T-helper 17 cell (primary cell): ENCODE results near the gene C1orf50. TPM values are rescaled to one million over a fixed set of nuclear protein-coding genes. Genes with fewer than 3 reads are reported as not detected.
A peak's percentile ranks its signal among the peaks of the same experiment; 100 is the strongest.

Experiments
- ATAC-seq: fragments of 150-1000 bp; cut with Tn5 transposase; 2 replicates; pipeline ENCODE4 v1.10.0; 2021; ENCODE audit warnings: mild to moderate bottlenecking, moderate library complexity
- DNase-seq, 3 donors: peaks; one replicate each; pipeline versions ENCODE4 v3.0.0 to v3.0.0-alpha.2; 2020 to 2021
- H3K9me3 ChIP-seq: one replicate; pipeline ENCODE4 v1.7.0; 2013; ENCODE audit warnings: low read length, mild to moderate bottlenecking; ENCODE audit not compliant: control insufficient read depth, poor library complexity, severe bottlenecking
- H3K27ac Mint-ChIP-seq: one replicate; pipeline ENCODE4 v1.8.0; 2022; ENCODE audit warnings: mild to moderate bottlenecking, moderate library complexity, mixed read lengths
- H3K27me3 Mint-ChIP-seq: one replicate; pipeline ENCODE4 v1.8.0; 2022; ENCODE audit warnings: mixed read lengths
- H3K36me3 Mint-ChIP-seq: one replicate; pipeline ENCODE4 v1.8.0; 2022; ENCODE audit warnings: low read depth, mixed read lengths
- H3K4me1 Mint-ChIP-seq: one replicate; pipeline ENCODE4 v1.8.0; 2022; ENCODE audit warnings: mild to moderate bottlenecking, mixed read lengths
- H3K4me3 Mint-ChIP-seq: one replicate; pipeline ENCODE4 v1.8.0; 2022; ENCODE audit warnings: mild to moderate bottlenecking, moderate library complexity, mixed read lengths
- total RNA-seq, 4 donors: library from RNA in 2 of 4; stranded (reverse) in 2 of 4; gene quantifications; one replicate each; pipeline ENCODE4 v1.2.3 and lab custom pipeline; 2022 to 2026

C1orf50 gene
- total RNA-seq, 2 donors from 2014 or later: 14.8 to 15.5 TPM

- no peak overlapping the region for H3K4me3 Mint-ChIP-seq
- H3K27me3 Mint-ChIP-seq: no peaks in the 10 kb centered on the region
- peak overlapping the region; percentile 49 for H3K27ac Mint-ChIP-seq
- peaks cover 15% of the 10 kb centered on the region for H3K4me1 Mint-ChIP-seq
- no peak for DNase-seq
- H3K36me3 Mint-ChIP-seq: peaks cover 15% of the 10 kb centered on the region
- H3K9me3 ChIP-seq: no peaks in the 10 kb centered on the region
- peak; percentile 54 for ATAC-seq
Observed at GRCh38 chr1:42777852-42778251, 10.8 kb downstream of the C1orf50 start.

GRCh38 chr1:42779725-42780124 is 12.7 kb downstream of the C1orf50 start:
- peaks cover 15% of the 10 kb centered on the region for H3K36me3 Mint-ChIP-seq
- ATAC-seq (no peak), DNase-seq (no peak)
- no peaks in the 10 kb centered on the region for H3K9me3 ChIP-seq
- no peak overlapping the region for H3K4me3 Mint-ChIP-seq
- peaks cover 16% of the 10 kb centered on the region for H3K4me1 Mint-ChIP-seq
- H3K27me3 Mint-ChIP-seq: no peaks in the 10 kb centered on the region
- H3K27ac Mint-ChIP-seq: no peak overlapping the region

- ATAC-seq: no peak
- Mint-ChIP-seq H3K27me3 (no peaks in the 10 kb centered on the region), H3K4me1 (peaks cover 18% of the 10 kb centered on the region), H3K36me3 (peaks cover 15% of the 10 kb centered on the region), H3K27ac (no peak overlapping the region), H3K4me3 (no peak overlapping the region)
- H3K9me3 ChIP-seq: no peaks in the 10 kb centered on the region
- no peak for DNase-seq
Observed at GRCh38 chr1:42780176-42780575, 13.1 kb downstream of the C1orf50 start.

GRCh38 chr1:42783092-42783491 is 16.0 kb downstream of the C1orf50 start:
- peak overlapping the region; percentile 34 for H3K27ac Mint-ChIP-seq
- DNase-seq (no peak), ATAC-seq (no peak)
- H3K36me3 Mint-ChIP-seq: peaks cover 15% of the 10 kb centered on the region
- H3K4me1 Mint-ChIP-seq: peaks cover 25% of the 10 kb centered on the region
- no peak overlapping the region for H3K4me3 Mint-ChIP-seq
- H3K27me3 Mint-ChIP-seq: no peaks in the 10 kb centered on the region
- no peaks in the 10 kb centered on the region for H3K9me3 ChIP-seq

- DNase-seq (no peak), ATAC-seq (peak; percentile 8)
- peak overlapping the region; percentile 34 for H3K27ac Mint-ChIP-seq
- no peaks in the 10 kb centered on the region for H3K9me3 ChIP-seq
- H3K27me3 Mint-ChIP-seq: no peaks in the 10 kb centered on the region
- peak overlapping the region; percentile 89 for H3K4me3 Mint-ChIP-seq
- H3K4me1 Mint-ChIP-seq: peaks cover 22% of the 10 kb centered on the region
- H3K36me3 Mint-ChIP-seq: peaks cover 10% of the 10 kb centered on the region
Observed at GRCh38 chr1:42784547-42784945, 17.5 kb downstream of the C1orf50 start.

- peak in 2 of 3 donors; percentile 18 to 24 for DNase-seq
- Mint-ChIP-seq H3K4me3 (peak within 1 kb of the TSS; percentile 89), H3K27ac (peak within 1 kb of the TSS; percentile 68), H3K27me3 (no peaks in the 10 kb centered on the region), H3K4me1 (peaks cover 19% of the 10 kb centered on the region), H3K36me3 (peaks cover 10% of the 10 kb centered on the region)
- H3K9me3 ChIP-seq: no peaks in the 10 kb centered on the region
- peak; percentile 86 for ATAC-seq
Observed at GRCh38 chr1:42784946-42785693, 18.1 kb downstream of the C1orf50 start, which contains the start of gene TMEM269. Gene TMEM269 (plus strand): TSS chr1:42784991. CDS start chr1:42789894, 4,903 bp downstream.

GRCh38 chr1:42786097-42786496 is 19.0 kb downstream of the C1orf50 start:
- peaks cover 21% of the 10 kb centered on the region for H3K4me1 Mint-ChIP-seq
- no peak for ATAC-seq
- no peak for DNase-seq

GRCh38 chr1:42788021-42788420 is 21.0 kb downstream of the C1orf50 start:
- H3K4me1 Mint-ChIP-seq: peaks cover 18% of the 10 kb centered on the region
- ATAC-seq (no peak), DNase-seq (no peak)
- H3K36me3 Mint-ChIP-seq: peaks cover 2% of the 10 kb centered on the region
- no peaks in the 10 kb centered on the region for H3K9me3 ChIP-seq
- no peak overlapping the region for H3K4me3 Mint-ChIP-seq
- H3K27me3 Mint-ChIP-seq: peaks cover 7% of the 10 kb centered on the region
- H3K27ac Mint-ChIP-seq: no peak overlapping the region

More at GRCh38 chr1:42786097-42786496, 19.0 kb downstream of the C1orf50 start:
- Mint-ChIP-seq H3K36me3 (peaks cover 4% of the 10 kb centered on the region), H3K27ac (peak overlapping the region; percentile 68), H3K4me3 (peak overlapping the region; percentile 89), H3K27me3 (peaks cover 1% of the 10 kb centered on the region)
- H3K9me3 ChIP-seq: no peaks in the 10 kb centered on the region

- H3K27me3 Mint-ChIP-seq: peaks cover 13% of the 10 kb centered on the region
- H3K36me3 Mint-ChIP-seq: peaks cover 2% of the 10 kb centered on the region
- no peak for DNase-seq
- no peak overlapping the region for H3K4me3 Mint-ChIP-seq
- H3K9me3 ChIP-seq: no peaks in the 10 kb centered on the region
- no peak for ATAC-seq
- H3K27ac Mint-ChIP-seq: no peak overlapping the region
- H3K4me1 Mint-ChIP-seq: peaks cover 2% of the 10 kb centered on the region
Observed at GRCh38 chr1:42793824-42794223, 26.8 kb downstream of the C1orf50 start.

GRCh38 chr1:42797414-42797813 is 30.4 kb downstream of the C1orf50 start:
- no peak for ATAC-seq
- H3K27me3 Mint-ChIP-seq: peaks cover 6% of the 10 kb centered on the region
- no peak overlapping the region for H3K27ac Mint-ChIP-seq
- no peak for DNase-seq
- no peaks in the 10 kb centered on the region for H3K9me3 ChIP-seq
- peaks cover under 1% of the 10 kb centered on the region for H3K36me3 Mint-ChIP-seq
- no peaks in the 10 kb centered on the region for H3K4me1 Mint-ChIP-seq
- no peak overlapping the region for H3K4me3 Mint-ChIP-seq

- no peak overlapping the region for H3K27ac Mint-ChIP-seq
- no peak for ATAC-seq
- peaks cover 6% of the 10 kb centered on the region for H3K27me3 Mint-ChIP-seq
- no peak for DNase-seq
- no peaks in the 10 kb centered on the region for H3K9me3 ChIP-seq
- H3K36me3 Mint-ChIP-seq: no peaks in the 10 kb centered on the region
- no peak overlapping the region for H3K4me3 Mint-ChIP-seq
- H3K4me1 Mint-ChIP-seq: no peaks in the 10 kb centered on the region
Observed at GRCh38 chr1:42797979-42798378, 30.9 kb downstream of the C1orf50 start.

GRCh38 chr1:42801832-42802473 is 34.9 kb downstream of the C1orf50 start:
- H3K4me3 Mint-ChIP-seq: no peak overlapping the region
- no peaks in the 10 kb centered on the region for H3K9me3 ChIP-seq
- no peaks in the 10 kb centered on the region for H3K4me1 Mint-ChIP-seq
- H3K27ac Mint-ChIP-seq: no peak overlapping the region
- DNase-seq (no peak), ATAC-seq (no peak)
- no peaks in the 10 kb centered on the region for H3K36me3 Mint-ChIP-seq
- H3K27me3 Mint-ChIP-seq: peaks cover 4% of the 10 kb centered on the region

GRCh38 chr1:42806171-42806570 is 39.1 kb downstream of the C1orf50 start:
- Mint-ChIP-seq H3K4me3 (no peak overlapping the region), H3K27me3 (no peaks in the 10 kb centered on the region), H3K27ac (peak overlapping the region; percentile 16), H3K36me3 (peaks cover 3% of the 10 kb centered on the region), H3K4me1 (peaks cover 8% of the 10 kb centered on the region)
- DNase-seq: no peak
- no peaks in the 10 kb centered on the region for H3K9me3 ChIP-seq
- ATAC-seq: no peak
